Measurements from ENCODE around the gene S100A2.
A peak's percentile ranks its signal among the peaks of the same experiment; 100 is the strongest.
"Not testable (repeated sequence)": the region's sequence is repeated elsewhere in the genome, so short reads cannot be mapped to it uniquely, and the experiment has no call there.

S100A2 gene

DNA sequence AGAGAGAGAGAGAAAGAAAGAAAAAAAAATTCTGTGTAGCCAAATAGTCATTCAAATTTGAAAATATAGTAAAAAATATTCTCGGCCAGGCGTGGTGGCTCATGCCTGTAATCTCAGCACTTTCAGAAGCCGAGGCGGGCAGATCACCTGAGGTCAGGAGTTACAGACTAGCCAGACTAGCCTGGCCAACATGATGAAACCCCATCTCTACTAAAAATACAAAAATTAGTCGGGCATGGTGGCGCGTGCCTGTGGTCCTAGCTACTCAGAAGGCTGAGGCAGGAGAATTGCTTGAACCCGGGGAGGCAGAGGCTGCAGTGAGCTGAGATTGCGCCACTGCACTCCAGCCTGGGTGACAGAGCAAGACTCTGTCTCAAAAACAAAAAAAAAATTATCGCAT lies 22.4 kb upstream of the S100A2 start:
- not testable (repeated sequence) for DNase-seq

GRCh38 chr1:153587314-153587713 lies 21.7 kb upstream of the S100A2 start:
- no peak for DNase-seq

DNA sequence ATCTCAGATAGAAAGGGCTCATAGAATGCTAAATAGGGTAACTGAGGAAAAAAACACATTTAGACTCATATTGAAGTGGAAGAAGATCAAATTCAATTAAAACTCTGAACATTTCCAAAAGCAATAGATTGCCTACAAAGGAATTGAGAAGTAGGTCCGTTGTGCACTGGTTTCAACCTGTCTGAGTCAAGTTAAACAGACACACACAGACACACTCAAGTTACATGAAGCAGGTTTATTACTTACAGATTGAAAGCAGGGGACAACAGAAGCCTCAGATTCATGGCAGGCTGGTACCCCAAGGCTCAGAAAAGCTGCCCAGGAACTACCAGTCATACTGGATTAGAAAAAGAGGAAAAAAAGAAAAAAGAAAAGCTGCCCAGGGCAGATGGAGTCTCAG lies 20.7 kb upstream of the S100A2 start:
- DNase-seq: no peak

DNA sequence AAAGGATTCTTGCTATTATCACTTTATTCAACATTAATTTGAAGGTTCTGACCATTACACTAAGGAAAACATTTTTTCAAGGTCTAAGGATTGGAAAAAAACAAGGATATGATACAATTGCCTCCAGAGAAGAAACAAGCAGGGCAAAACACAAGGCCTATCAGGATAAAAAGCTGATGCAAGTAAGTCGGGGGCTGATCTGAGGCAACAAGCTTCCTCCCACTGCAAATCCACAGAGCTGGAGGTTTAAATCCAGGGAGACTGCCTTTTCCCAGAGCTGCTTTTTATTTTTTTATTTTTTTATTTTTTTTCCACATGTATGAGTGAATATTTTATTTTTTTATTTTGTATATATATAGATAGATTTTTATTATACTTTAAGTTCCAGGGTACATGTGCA lies 19.4 kb upstream of the S100A2 start:
- no peak for DNase-seq

GRCh38 chr1:153583976-153584375 lies 18.3 kb upstream of the S100A2 start:
- no peak for DNase-seq

GRCh38 chr1:153583514-153583913 lies 17.9 kb upstream of the S100A2 start:
- not testable (repeated sequence) for DNase-seq

GRCh38 chr1:153582836-153583235 lies 17.2 kb upstream of the S100A2 start:
- not testable (repeated sequence) for DNase-seq

- no peak for DNase-seq
Measured at GRCh38 chr1:153578936-153579335, 13.3 kb upstream of the S100A2 start.

DNA sequence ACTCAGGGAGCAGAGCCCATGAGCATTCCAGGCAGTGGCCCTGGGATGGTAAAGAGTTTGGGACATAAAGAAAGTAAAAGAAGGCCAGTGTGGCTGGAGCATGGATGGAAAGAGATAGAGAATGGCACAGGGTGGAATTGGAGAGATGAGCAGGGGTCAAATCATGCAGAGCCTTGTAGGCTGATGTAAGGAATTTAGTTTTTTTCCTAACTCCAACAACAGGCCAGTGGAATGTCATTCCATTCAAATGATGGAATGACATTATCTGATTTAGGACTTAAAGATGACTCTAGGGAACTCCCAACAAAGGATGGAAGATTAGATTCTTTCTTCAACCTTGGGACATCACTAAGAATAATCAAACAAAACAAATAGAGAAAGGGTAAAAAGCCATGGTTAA lies 12.8 kb upstream of the S100A2 start:
- no peak for DNase-seq

- no peak for DNase-seq
Measured at GRCh38 chr1:153577624-153578051, 12.0 kb upstream of the S100A2 start.

- DNase-seq: no peak
Measured at GRCh38 chr1:153577138-153577537, 11.5 kb upstream of the S100A2 start.

- DNase-seq: not testable (repeated sequence)
Measured at GRCh38 chr1:153575497-153575896, 9.9 kb upstream of the S100A2 start.

- not testable (repeated sequence) for DNase-seq
Measured at GRCh38 chr1:153575081-153575491, 9.4 kb upstream of the S100A2 start.

- no peak for DNase-seq
Measured at GRCh38 chr1:153573351-153573750, 7.7 kb upstream of the S100A2 start.

DNA sequence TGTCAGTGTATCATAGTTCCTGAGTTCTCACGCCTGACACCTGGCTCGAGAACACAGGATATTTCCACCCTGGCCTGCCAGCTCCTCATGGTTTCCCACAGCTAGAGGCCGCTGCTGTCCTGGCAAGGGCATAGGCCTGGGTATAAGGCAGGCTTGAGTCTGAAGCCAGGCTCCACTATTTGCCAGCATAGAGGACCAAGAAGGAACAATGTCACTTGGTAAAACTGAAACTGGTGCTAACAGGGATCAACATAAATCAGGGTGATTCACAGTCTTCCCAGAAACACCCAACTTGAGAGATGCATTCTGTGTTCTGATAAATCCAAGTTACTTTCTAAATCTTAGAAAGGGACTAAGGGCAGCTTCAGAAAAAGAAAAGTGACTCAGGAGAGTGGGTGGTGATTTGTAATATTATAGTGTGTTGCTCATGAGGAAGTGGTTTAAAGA lies 6.9 kb upstream of the S100A2 start:
- DNase-seq: peak; percentile 10

DNA sequence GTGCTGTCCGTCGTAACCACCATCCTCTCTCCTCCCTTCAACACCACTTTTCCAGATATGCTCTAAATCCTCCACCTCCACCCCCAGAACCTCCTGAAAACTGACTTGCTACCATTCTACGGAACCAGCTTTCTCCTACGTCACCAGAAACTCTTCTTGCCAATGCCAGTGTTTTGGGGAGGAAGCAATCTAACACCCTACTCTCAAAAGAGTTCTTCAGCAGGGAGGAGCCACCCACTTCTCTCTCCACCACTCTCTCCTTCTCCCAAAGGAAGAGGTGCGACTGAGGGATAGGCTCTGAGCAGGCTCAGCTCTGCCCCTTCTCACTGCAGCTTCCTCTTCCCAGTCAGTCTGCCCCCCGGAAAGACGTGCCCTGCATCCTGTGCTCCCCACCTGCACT lies 6.1 kb upstream of the S100A2 start:
- DNase-seq: no peak

- DNase-seq: no peak
Measured at GRCh38 chr1:153570874-153571273, 5.2 kb upstream of the S100A2 start.

DNA sequence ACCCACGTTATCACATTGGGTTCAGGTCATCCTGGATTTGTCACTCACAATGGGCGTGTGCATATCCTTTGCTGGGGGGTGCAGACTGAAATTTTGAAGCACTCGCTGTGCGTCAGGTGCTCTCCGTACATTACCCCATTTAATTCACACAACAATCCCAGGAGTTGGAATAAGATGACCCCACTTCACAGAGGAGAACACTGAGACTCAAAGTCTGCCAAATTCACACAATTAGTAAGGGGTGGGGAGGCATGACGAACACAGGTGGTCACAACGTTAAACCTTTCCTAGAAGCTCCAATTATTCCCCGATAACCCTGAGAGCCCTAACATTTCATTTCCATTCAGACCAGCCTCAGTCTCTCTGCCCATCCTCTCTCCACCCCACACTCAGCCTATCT lies 3.8 kb upstream of the S100A2 start:
- DNase-seq: no peak

DNA sequence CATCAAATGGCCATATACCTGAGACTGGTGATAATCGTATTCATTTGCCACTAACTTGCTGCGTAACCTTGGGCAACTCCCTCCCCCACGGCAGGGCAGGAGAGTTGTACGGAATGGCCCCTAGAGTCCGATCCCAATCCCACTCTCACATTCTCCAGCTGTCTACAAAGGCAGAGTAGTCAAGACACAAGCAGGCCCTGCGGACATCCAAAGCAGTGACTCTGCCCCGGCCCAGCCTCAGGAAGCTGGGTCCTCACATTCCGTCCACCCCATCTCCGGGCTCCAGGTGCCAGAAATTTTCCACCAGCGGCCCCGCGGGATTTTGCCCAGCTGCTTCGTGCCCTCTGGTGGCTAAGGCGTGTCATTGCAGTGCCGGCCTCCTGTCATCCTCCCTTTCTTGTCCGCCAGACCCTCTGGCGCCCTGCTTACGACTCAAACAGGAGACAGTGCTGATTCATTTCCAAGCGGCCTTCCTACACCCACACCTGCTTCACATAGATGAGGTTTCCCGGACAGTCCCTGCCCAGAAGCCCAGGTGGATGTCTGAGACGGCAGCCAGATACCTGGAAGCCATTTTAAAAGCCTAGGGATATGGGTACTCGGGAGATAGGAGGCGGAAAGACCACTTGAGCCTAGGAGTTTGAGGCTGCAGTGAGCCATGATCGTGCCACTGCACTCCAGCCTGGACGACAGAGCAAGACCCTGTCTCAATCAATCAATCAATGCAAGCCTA lies 2.9 kb upstream of the S100A2 start:
- no peak for DNase-seq

GRCh38 chr1:153567621-153568366 lies 2.1 kb upstream of the S100A2 start:
- no peak for DNase-seq

DNA sequence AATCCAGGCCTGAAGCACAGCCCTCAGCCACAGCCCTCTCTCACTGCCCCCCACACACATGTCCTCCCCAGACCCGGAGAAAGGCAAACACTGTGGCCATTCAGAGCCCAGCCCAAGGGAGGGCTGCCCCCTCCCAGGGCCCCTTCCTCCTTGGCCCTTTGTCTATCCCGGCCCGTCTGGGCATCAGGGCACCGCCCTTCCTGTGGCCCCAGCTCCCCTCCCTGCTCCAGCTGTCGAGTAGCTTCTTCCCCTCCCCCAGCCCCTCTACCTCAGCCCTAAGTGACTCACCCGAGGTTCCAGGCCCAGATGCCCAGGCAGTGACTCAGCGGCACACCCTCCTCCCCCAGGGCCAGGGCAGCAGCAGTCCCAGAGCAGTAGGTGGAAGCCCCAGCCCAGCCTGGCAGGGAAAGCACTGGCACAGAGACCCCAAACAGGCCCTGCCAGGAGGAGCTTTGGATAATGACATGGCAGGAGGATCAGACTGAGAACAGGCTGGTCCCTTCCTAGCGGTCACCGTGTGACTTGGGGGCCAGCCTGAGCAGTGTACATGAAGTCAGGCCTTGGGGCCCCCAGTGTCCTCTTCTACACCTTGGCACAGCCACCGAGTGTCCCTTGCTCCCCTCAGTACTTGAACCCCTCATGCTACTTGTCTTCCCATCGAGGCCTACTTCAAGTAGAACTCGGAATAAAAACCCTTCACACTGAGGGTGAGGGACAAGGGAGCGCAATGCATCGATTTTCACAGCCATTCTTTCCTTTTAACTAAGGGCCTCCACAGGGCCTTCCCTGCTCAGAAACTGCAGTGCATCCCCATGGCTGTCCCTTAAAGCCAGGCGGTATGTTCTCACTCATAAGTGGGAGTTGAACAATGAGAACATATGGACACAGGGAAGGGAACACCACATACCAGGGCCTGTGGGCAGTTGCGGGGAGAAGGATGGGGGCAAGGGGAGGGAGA lies 1.0 kb upstream of the S100A2 start:
- DNase-seq: peak; percentile 48

DNA sequence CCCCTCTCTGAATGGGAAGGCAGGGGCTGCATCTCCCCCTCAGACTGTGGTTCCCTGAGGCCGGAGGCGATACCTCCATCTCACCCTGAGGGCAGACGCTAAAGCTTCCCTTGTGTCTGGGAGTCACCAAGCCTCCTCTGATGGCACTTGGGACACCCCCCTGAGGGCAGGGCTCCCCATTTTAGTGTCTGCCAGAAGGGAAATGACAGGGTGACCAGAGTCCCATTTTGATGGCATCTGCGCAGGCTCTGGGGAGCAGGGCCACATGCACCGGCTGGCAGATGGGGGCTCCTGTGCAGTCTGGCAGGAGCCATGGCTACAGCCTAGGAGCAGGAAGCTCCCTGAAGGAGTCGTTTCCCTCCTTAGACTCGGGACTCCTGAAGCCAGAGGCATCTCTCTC lies 1.7 kb downstream of the S100A2 start:
- no peak for DNase-seq

DNA sequence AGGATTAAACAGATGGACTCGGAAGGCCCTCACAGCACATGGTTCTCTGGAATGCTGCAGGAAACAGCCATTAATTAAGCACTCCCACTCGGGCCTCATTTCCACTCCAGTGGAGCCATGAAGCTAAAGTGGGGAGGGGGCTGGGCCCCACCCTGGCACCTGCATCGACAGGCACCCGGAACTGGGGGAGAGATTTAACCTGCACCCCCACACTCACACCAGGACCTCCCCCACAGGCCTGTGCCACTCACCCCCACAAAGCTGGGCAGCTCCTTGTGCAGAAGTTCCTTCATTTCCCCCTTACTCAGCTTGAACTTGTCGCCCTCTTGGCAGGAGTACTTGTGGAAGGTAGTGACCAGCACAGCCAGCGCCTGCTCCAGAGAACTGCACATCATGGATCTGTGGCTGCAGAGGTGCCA lies 2.2 kb downstream of the S100A2 start:
- no peak for DNase-seq
